Measurements from ENCODE around the gene IMPDH2. TPM values are rescaled to one million over a fixed set of nuclear protein-coding genes. Genes with fewer than 3 reads are reported as not detected.

Gene IMPDH2
- total RNA-seq (2022) (160 and 184 TPM in 2 replicates), Bru-seq, nascent RNA (percentile 82 among the genes with signal in this experiment), BruChase-seq, experiment 1, labeled RNA remaining after a 6-hour chase (percentile 97 among the genes with signal in this experiment), BruChase-seq, experiment 2, labeled RNA remaining after a 2-hour chase (percentile 93 among the genes with signal in this experiment)
- long read RNA-seq, transcript IMPDH2-201 (14 exons, 1,643 nt), result major isoform, 119 of 171 reads
- long read RNA-seq, partial matches to known transcripts, result 17 of 171 reads
- long read RNA-seq, other reads (novel, unspliced or antisense), result 31 of 171 reads

DNA sequence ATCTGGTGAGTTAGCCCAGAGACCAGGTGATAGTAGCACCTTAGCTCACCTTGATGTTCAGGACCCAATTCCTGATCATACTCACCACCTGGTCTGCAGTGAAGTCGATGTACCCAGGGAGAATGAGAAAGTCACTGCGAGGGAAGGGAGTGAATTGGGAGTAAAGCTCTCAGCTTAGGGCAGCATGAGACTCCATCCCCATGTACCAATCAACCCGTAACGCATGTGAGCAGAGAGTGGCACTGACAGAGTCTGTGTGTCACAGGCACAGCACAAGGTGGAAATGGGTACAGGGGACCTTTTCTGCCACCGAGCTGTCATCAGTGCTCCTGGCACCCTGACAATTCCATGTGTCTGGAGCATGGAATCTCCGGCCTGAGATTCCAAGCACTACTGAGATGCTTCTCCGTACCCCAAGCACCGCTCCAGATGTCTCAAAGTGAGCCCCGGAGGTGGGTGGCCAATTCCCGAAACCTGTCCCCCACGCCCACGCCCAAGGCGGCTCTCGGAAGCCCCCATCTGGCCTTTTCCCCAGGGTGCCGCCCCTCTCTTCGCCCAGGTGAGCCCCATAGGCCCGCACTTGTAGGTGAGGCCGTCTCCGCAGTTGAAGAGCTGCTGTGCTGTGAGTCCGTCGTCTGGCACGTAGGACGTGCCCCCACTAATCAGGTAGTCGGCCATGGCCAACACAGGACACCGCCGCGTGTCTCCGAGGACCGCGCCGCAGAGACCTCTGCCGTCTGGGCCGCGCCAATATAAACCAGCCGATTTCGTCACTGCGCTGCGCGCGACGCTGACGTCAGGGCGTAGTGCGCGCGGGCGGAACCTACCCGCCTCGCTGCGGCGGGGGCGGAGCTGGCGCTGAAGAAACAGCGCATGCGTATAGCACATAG is at the start of gene IMPDH2:
Gene IMPDH2 (minus strand): TSS at position 726 of the 890 bp plus-strand sequence. CDS start 48 bp downstream, at position 678.
- Mint-ChIP-seq H3K36me3 (ENCODE audit: insufficient read depth, unreplicated experiment) (peaks cover 71% of the 10 kb centered on the region), H3K9me3 (ENCODE audit: low read depth, unreplicated experiment) (no peaks in the 10 kb centered on the region), H3K27me3 (ENCODE audit: unreplicated experiment) (no peaks in the 10 kb centered on the region), H3K27ac (ENCODE audit: unreplicated experiment) (peak within 1 kb of the TSS; percentile 99), H3K4me3 (ENCODE audit: low read depth, unreplicated experiment) (peak within 1 kb of the TSS; percentile 99), H3K4me1 (ENCODE audit: low read depth, unreplicated experiment) (peaks cover 28% of the 10 kb centered on the region)
- TF ChIP-seq, protein P1, sequence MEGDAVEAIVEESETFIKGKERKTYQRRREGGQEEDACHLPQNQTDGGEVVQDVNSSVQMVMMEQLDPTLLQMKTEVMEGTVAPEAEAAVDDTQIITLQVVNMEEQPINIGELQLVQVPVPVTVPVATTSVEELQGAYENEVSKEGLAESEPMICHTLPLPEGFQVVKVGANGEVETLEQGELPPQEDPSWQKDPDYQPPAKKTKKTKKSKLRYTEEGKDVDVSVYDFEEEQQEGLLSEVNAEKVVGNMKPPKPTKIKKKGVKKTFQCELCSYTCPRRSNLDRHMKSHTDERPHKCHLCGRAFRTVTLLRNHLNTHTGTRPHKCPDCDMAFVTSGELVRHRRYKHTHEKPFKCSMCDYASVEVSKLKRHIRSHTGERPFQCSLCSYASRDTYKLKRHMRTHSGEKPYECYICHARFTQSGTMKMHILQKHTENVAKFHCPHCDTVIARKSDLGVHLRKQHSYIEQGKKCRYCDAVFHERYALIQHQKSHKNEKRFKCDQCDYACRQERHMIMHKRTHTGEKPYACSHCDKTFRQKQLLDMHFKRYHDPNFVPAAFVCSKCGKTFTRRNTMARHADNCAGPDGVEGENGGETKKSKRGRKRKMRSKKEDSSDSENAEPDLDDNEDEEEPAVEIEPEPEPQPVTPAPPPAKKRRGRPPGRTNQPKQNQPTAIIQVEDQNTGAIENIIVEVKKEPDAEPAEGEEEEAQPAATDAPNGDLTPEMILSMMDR (IDR thresholded peaks at IDR 0.05; ENCODE audit: unreplicated experiment), result no peak
- DNase-seq, result peak; percentile 91
- intact Hi-C loops (cut with micrococcal nuclease; ENCODE audit: unreplicated experiment), result no loop called here
- CTCF ChIA-PET, result interaction anchor here (0.7 to 1.1 kb wide), 3 partner anchors 22 to 537 kb away, joined by 3 to 4 read pairs (median 3); partner anchors contain the start of gene WDR6
- BruUV-seq (replicated peaks), result TSS peak; percentile 52

DNA sequence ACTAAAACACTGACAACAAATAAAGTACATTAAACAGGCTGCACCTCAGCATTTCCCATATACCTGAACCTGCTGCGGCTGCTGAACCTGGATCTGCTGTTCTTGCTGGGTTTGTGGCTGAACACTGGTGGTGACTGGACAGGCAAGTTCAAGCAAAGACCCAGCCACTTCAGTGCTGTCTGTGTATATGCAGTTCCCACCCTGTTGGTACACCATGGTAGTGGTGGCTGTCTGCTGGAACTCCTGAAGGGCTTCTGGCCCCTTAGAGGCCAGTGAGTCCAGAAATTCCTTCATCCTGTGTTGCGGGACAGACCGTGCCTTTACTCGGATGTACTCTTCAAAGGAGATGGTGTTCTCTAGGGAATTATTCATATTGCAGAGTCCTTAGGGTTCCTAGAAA is 47.4 kb upstream of the IMPDH2 start:
- Mint-ChIP-seq H3K4me1 (ENCODE audit: low read depth, unreplicated experiment) (no peaks in the 10 kb centered on the region), H3K4me3 (ENCODE audit: low read depth, unreplicated experiment) (no peak overlapping the region), H3K27ac (ENCODE audit: unreplicated experiment) (no peak overlapping the region), H3K9me3 (ENCODE audit: low read depth, unreplicated experiment) (no peaks in the 10 kb centered on the region), H3K36me3 (ENCODE audit: insufficient read depth, unreplicated experiment) (peaks cover 29% of the 10 kb centered on the region), H3K27me3 (ENCODE audit: unreplicated experiment) (no peaks in the 10 kb centered on the region)
- CTCF ChIA-PET, result no interaction called here
- no peak for DNase-seq
- TF ChIP-seq, protein P1 (IDR thresholded peaks at IDR 0.05; ENCODE audit: unreplicated experiment), result no peak
- intact Hi-C loops (cut with micrococcal nuclease; ENCODE audit: unreplicated experiment), result no loop called here
- no TSS peak for BruUV-seq (replicated peaks)

DNA sequence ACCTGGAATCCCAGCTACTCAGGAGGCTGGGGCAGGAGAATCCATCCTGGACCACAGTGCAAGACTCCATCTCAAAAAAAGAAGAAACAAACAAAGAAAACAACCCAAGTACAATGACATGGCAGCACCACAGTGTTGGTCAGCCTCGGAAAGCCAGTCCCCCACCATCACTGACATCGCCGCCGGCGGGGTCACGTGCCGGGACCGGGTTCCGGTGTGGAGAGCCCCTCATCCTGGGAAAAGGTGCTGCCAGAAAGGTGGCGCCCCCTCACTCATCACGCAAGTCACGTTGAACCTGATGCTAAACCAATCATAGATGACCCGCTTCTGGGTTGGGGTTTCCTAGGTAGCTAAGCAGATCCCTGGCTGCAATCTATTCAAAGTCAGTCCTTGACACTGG is 46.9 kb upstream of the IMPDH2 start:
- Mint-ChIP-seq H3K36me3 (ENCODE audit: insufficient read depth, unreplicated experiment) (peaks cover 34% of the 10 kb centered on the region), H3K27me3 (ENCODE audit: unreplicated experiment) (no peaks in the 10 kb centered on the region), H3K4me3 (ENCODE audit: low read depth, unreplicated experiment) (no peak overlapping the region), H3K4me1 (ENCODE audit: low read depth, unreplicated experiment) (no peaks in the 10 kb centered on the region), H3K27ac (ENCODE audit: unreplicated experiment) (no peak overlapping the region), H3K9me3 (ENCODE audit: low read depth, unreplicated experiment) (no peaks in the 10 kb centered on the region)
- BruUV-seq (replicated peaks), result no TSS peak
- intact Hi-C loops (cut with micrococcal nuclease; ENCODE audit: unreplicated experiment), result no loop called here
- DNase-seq, result no peak
- CTCF ChIA-PET, result no interaction called here
- TF ChIP-seq, protein P1 (IDR thresholded peaks at IDR 0.05; ENCODE audit: unreplicated experiment), result no peak

DNA sequence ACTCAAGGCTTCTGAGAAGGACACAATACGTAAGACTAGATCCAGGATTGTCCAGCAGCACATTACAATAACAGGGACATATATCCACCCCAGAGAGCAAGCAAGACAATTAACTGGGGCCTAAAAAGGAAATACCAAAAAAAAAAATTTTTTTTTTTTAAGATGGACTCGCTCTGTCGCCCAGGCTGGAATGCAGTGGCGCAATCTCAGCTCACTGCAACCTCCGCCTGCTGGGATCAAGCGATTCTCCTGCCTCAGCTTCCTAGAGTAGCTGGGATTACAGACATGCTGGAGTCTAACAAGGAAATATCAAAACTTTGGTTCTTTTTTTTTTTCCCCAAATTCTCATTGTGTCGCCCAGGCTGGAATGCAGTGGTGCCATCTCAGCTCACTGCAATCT is 28.8 kb upstream of the IMPDH2 start:
- no peaks in the 10 kb centered on the region for H3K27me3 Mint-ChIP-seq (ENCODE audit: unreplicated experiment)
- TF ChIP-seq, protein P1 (IDR thresholded peaks at IDR 0.05; ENCODE audit: unreplicated experiment), result no peak
- no TSS peak for BruUV-seq (replicated peaks)
- CTCF ChIA-PET, result no interaction called here
- H3K4me3 Mint-ChIP-seq (ENCODE audit: low read depth, unreplicated experiment), result no peak overlapping the region
- peaks cover 37% of the 10 kb centered on the region for H3K36me3 Mint-ChIP-seq (ENCODE audit: insufficient read depth, unreplicated experiment)
- intact Hi-C loops (cut with micrococcal nuclease; ENCODE audit: unreplicated experiment), result no loop called here
- no peak for DNase-seq
- H3K27ac Mint-ChIP-seq (ENCODE audit: unreplicated experiment), result no peak overlapping the region
- H3K4me1 Mint-ChIP-seq (ENCODE audit: low read depth, unreplicated experiment), result peaks cover 8% of the 10 kb centered on the region
- H3K9me3 Mint-ChIP-seq (ENCODE audit: low read depth, unreplicated experiment), result no peaks in the 10 kb centered on the region

Data from Calu3 (cell line).